ENCODE results near the gene CCDC177.

Gene CCDC177

GRCh38 chr14:69572030-69572840, 2.4 kb downstream of the CCDC177 start:
- no peak for TF ChIP-seq CTCF (IDR thresholded peaks at IDR 0.05; ENCODE audit: control insufficient read depth, insufficient read depth, low read depth, low read length, missing control alignments)
- no peak overlapping the region for H3K4me3 ChIP-seq (ENCODE audit: control insufficient read depth, low read depth, low read length)
- DNase-seq (ENCODE audit: low read depth) = no peak

- DNase-seq (ENCODE audit: low read depth) = no peak
- no peak for TF ChIP-seq CTCF (IDR thresholded peaks at IDR 0.05; ENCODE audit: control insufficient read depth, insufficient read depth, low read depth, low read length, missing control alignments)
- no peak overlapping the region for H3K4me3 ChIP-seq (ENCODE audit: control insufficient read depth, low read depth, low read length)
Observed at GRCh38 chr14:69571449-69572029, 3.1 kb downstream of the CCDC177 start.

- TF ChIP-seq CTCF (IDR thresholded peaks at IDR 0.05; ENCODE audit: control insufficient read depth, insufficient read depth, low read depth, low read length, missing control alignments) = no peak
- no peak overlapping the region for H3K4me3 ChIP-seq (ENCODE audit: control insufficient read depth, low read depth, low read length)
- DNase-seq (ENCODE audit: low read depth) = no peak
Observed at GRCh38 chr14:69570836-69571330, 3.8 kb downstream of the CCDC177 start.

GRCh38 chr14:69569859-69570258, 4.8 kb downstream of the CCDC177 start:
- TF ChIP-seq CTCF (IDR thresholded peaks at IDR 0.05; ENCODE audit: control insufficient read depth, insufficient read depth, low read depth, low read length, missing control alignments) = no peak

GRCh38 chr14:69567563-69567962, 7.1 kb downstream of the CCDC177 start:
- no peak for DNase-seq (ENCODE audit: low read depth)
- H3K4me3 ChIP-seq (ENCODE audit: control insufficient read depth, low read depth, low read length) = no peak overlapping the region
- TF ChIP-seq CTCF (IDR thresholded peaks at IDR 0.05; ENCODE audit: control insufficient read depth, insufficient read depth, low read depth, low read length, missing control alignments) = no peak

More at GRCh38 chr14:69569859-69570258, 4.8 kb downstream of the CCDC177 start:
- DNase-seq (ENCODE audit: low read depth) = no peak
- H3K4me3 ChIP-seq (ENCODE audit: control insufficient read depth, low read depth, low read length) = no peak overlapping the region

- no peak overlapping the region for H3K4me3 ChIP-seq (ENCODE audit: control insufficient read depth, low read depth, low read length)
- DNase-seq (ENCODE audit: low read depth) = no peak
- no peak for TF ChIP-seq CTCF (IDR thresholded peaks at IDR 0.05; ENCODE audit: control insufficient read depth, insufficient read depth, low read depth, low read length, missing control alignments)
Observed at GRCh38 chr14:69561893-69562292, 12.8 kb downstream of the CCDC177 start.
